ENCODE results near the gene CMTM6. TPM values are rescaled to one million over a fixed set of nuclear protein-coding genes. Genes with fewer than 3 reads are reported as not detected.
A peak's percentile ranks its signal among the peaks of the same experiment; 100 is the strongest.
"Not testable (repeated sequence)": the region's sequence is repeated elsewhere in the genome, so short reads cannot be mapped to it uniquely, and the experiment has no call there.

CMTM6 gene
- polyA plus RNA-seq, 3 donors from 2014 or later, result 92.6 to 153 (median 114) TPM

DNA sequence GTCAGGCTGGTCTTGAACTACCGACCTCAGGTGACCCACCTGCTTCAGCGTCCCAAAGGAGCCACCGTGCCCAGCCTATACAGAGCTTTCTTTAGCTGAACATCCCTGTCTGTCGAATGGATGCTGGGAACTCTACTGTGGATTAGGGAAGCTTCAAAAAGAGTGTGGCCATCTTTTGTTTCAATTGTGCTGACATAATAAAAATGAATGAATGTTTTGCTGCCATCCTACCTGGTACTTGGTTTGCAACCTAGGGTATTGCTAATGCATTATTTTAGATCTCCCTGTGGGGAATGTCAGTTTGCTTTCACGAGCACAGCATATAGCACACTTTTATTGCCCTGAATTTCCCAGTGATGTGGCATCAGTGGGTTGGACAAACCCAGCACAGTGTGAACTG lies 32.3 kb downstream of the CMTM6 start:
- no peak overlapping the region for H3K4me3 Mint-ChIP-seq
- H3K27ac Mint-ChIP-seq, result peak overlapping the region in 2 of 6 donors; percentile 30 to 51
- H3K4me1 Mint-ChIP-seq, result peaks cover 4 to 6% of the 10 kb centered on the region in 2 donors
- H3K36me3 Mint-ChIP-seq, result peaks cover 4 to 17% (median 5%) of the 10 kb centered on the region in 3 donors
- H3K9me3 Mint-ChIP-seq, result no peaks in the 10 kb centered on the region
- DNase-seq, result no peak
- H3K27me3 Mint-ChIP-seq (ENCODE audit: low read depth in 3 of 3), result peaks cover 0 to 2% (median 0%) of the 10 kb centered on the region in 3 donors

DNA sequence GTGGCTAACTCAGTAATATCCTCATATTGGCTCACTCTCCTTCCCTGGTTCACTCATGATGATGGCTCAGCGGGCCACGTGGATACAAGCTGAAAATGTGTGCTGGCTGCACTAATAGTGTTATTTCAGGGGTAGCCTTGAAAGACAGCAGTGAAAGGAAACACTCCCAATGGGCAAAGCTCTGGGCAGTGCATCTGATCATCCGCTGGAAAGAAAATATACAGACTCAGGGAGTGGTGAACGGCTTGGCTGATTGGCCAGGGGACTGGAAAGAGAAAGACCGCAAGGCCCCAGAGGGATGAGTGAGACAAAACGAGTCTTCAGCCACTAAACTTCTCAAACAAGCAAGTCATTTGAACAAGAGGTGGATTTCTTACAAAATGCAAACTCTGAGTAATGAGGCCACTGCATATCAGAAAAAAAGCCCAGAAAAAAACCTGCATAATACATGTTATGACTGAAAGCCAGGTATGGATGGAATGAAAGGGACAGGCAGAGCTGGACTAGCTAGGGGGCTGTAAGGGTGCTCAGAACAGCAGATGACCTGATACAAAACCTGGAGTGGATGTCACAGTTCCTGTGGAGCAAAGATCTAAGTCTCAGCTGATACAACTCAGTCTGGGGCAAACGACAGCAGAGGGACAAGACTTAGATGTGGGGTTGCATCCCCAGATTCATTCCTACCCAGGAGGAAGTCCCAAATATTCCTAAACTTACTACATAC lies 33.3 kb downstream of the CMTM6 start:
- H3K27ac Mint-ChIP-seq, result peak overlapping the region in 3 of 6 donors; percentile 14 to 58 (median 50)
- no peak for DNase-seq
- H3K36me3 Mint-ChIP-seq, result peaks cover 0 to 13% (median 2%) of the 10 kb centered on the region in 3 donors
- H3K4me3 Mint-ChIP-seq, result peak overlapping the region in 1 of 5 donors; percentile 0
- peaks cover 4 to 6% of the 10 kb centered on the region in 2 donors for H3K4me1 Mint-ChIP-seq
- no peaks in the 10 kb centered on the region for H3K9me3 Mint-ChIP-seq
- peaks cover 0 to 2% (median 0%) of the 10 kb centered on the region in 3 donors for H3K27me3 Mint-ChIP-seq (ENCODE audit: low read depth in 3 of 3)

DNA sequence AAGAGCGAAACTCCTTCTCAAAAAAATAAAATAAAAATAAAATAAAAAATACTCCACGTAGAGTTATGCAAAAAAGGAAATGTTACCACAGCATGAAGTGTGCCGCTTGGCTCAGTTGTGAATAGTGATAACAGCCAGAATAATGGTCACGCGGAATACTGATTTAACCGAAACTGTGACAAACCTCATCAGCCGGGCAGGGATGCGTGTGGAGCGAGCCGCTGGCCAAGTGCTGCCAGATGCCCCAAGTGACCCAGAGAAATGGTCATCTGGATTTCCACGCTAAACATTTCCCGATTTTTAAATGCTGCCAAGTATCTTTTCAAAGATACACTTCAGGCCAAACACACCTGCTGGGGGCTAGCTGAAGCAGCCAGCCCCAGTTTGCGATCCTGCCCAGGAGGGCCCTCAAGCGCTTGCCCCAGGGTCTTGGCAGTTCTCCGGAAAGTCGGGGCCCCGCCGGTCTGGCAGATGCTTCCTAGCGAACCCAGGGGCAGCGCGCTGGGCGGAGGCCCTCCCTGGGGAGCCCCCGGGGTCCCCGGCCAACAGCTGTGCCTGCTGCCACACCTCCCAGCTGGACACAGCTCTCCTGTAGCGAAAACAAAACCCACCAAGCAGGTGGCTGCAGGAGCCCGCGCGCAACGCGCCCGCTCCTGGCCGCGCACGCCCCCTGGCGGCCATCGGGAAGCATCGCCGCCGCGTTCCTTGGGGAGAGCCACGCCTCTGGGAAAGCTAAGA lies 35.1 kb downstream of the CMTM6 start:
- peaks cover 0 to under 1% (median 0%) of the 10 kb centered on the region in 3 donors for H3K36me3 Mint-ChIP-seq

DNA sequence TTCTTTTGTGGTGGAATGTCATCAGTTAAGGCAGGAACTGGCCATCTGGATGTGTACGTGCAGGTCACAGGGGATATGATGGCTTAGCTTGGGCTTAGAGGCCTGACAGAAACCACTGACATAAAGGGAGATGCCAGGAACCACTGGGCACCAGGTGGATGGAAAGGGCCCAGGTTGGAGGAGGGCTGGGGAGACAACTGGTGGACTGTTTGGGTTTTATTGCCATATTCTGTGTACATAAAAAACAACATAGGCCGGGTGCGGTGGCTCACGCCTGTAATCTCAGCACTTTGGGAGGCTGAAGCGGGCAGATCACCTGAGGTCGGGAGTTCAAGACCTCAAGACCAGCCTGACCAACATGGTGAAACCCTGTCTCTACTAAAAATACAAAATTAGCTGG lies 35.8 kb downstream of the CMTM6 start:
- H3K36me3 Mint-ChIP-seq; H3K27ac Mint-ChIP-seq; DNase-seq; H3K27me3 Mint-ChIP-seq (ENCODE audit: low read depth in 3 of 3); H3K4me1 Mint-ChIP-seq; H3K9me3 Mint-ChIP-seq: not testable (repeated sequence)
- H3K4me3 Mint-ChIP-seq, result peak overlapping the region; percentile 26 to 64 (median 54)

More for the DNA sequence above, 35.1 kb downstream of the CMTM6 start:
- Mint-ChIP-seq H3K27me3 (ENCODE audit: low read depth in 3 of 3) (peaks cover 0 to 2% (median 0%) of the 10 kb centered on the region in 3 donors), H3K9me3 (no peaks in the 10 kb centered on the region), H3K4me1 (peaks cover 4 to 6% of the 10 kb centered on the region in 2 donors), H3K4me3 (peak overlapping the region in 4 of 5 donors; percentile 13 to 72 (median 40)), H3K27ac (no peak overlapping the region)
- peak; percentile 67 to 71 (median 70) for DNase-seq

DNA sequence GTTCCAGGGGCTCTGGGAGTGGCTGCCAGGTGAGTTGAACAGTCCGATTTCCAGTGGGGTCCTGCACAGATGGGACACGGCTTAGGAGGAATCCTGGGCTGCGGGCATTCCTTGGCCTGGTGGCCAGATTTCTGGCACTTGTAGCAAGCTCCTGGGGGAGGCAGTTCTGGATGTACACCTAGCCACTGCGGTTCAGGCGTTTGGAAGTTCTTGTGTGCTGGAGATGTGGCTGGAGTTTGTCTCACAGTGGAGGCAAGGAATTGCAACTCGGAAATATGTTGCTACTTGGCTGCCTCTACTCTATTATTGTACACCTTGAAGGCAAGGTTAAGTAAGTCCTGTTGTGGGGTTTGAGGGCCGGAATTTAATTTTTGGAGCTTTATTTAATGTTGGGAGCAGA lies 37.9 kb downstream of the CMTM6 start:
- not testable (repeated sequence) for H3K9me3 Mint-ChIP-seq; H3K4me3 Mint-ChIP-seq; H3K27ac Mint-ChIP-seq; DNase-seq; H3K36me3 Mint-ChIP-seq; H3K4me1 Mint-ChIP-seq; H3K27me3 Mint-ChIP-seq (ENCODE audit: low read depth in 3 of 3)

DNA sequence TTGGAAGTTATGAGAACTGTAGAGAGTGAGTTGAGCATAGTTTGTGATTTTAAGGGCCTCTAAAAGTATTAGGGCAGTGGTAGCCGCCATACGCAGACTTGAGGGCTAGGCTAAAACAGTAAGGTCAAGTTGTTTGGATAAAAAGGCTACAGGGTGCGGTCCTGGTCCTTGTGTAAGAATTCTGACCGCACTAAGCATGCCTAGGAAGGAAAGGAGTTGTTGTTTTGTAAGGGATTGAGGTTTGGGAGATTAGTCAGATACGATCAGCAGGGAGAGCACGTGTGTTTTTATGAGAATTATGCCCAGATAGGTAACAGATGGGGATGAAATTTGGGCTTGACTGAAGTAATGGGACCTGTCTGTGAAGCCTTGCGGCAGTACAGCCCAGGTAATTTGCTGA lies 39.2 kb downstream of the CMTM6 start:
- H3K9me3 Mint-ChIP-seq; H3K36me3 Mint-ChIP-seq; H3K4me1 Mint-ChIP-seq; DNase-seq; H3K27ac Mint-ChIP-seq; H3K27me3 Mint-ChIP-seq (ENCODE audit: low read depth in 3 of 3); H3K4me3 Mint-ChIP-seq: not testable (repeated sequence)

DNA sequence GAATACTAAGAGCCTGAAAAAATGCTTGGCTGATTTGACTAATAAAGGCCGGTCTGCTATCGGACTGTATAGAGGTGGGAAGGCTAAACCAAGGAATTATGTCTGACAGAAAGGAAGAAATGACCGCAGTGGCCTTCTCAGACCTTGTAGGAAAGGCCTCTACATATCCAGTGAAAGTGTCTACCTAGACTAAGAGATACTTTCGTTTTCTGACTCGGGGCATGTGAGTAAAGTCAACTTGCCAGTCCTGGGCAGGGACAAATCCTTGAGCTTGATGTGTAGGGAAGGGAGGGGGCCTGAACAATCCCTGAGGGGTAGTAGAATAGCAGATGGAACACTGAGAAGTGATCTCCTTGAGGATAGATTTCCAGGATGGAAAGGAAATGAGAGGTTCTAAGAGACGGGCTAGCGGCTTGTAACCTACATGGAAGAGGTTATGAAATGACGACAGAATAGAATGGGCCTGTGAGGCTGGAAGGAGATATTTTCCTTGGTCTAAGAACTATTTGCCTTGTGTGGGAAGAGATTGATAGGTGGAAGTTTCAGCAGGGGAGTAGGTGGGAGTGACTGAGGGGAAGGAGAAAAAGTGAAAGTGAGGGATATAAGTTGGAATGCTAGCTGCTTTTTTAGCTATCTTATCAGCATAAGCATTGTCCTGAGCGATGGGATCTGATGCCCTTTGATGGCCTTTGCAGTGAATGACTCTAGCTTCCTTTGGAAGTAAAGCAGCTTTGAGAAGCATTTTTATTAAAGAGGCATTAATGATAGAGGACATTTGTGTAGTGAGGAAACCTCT lies 40.3 kb downstream of the CMTM6 start:
- H3K9me3 Mint-ChIP-seq; H3K36me3 Mint-ChIP-seq; H3K27me3 Mint-ChIP-seq (ENCODE audit: low read depth in 3 of 3); H3K27ac Mint-ChIP-seq; H3K4me3 Mint-ChIP-seq; DNase-seq: not testable (repeated sequence)
- peaks cover 12% of the 10 kb centered on the region in 2 donors for H3K4me1 Mint-ChIP-seq

DNA sequence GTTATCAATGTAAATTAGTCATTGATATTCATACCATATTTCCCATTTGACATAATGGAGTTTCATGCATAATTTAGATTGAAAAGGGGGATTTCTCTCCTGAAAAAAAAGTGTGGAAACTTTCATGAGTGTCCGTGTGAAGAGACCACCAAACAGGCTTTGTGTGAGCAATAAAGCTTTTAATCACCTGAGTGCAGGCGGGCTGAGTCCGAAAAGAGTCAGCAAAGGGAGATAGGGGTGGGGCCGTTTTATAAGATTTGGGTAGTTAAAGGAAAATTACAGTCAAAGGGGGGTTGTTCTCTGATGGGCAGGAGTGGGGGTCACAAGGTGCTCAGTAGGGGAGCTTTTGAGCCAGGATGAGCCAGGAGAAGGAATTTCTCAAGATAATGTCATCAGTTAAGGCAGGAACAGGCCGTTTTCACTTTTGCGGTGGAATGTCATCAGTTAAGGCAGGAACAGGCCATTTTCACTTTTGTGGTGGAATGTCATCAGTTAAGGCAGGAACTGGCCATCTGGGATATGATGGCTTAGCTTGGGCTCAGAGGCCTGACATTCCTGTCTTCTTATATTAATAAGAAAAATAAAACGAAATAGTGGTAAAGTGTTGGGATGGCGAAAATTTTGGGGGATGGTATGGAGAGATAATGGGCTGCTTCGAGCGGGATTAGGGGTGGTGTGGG lies 41.7 kb downstream of the CMTM6 start:
- not testable (repeated sequence) for H3K36me3 Mint-ChIP-seq; H3K9me3 Mint-ChIP-seq; H3K27me3 Mint-ChIP-seq (ENCODE audit: low read depth in 3 of 3); DNase-seq
- Mint-ChIP-seq H3K4me3 (peak overlapping the region; percentile 79 to 89 (median 83)), H3K27ac (peak overlapping the region in 3 of 6 donors; percentile 91 to 95 (median 94)), H3K4me1 (peaks cover 12 to 15% of the 10 kb centered on the region in 2 donors)

DNA sequence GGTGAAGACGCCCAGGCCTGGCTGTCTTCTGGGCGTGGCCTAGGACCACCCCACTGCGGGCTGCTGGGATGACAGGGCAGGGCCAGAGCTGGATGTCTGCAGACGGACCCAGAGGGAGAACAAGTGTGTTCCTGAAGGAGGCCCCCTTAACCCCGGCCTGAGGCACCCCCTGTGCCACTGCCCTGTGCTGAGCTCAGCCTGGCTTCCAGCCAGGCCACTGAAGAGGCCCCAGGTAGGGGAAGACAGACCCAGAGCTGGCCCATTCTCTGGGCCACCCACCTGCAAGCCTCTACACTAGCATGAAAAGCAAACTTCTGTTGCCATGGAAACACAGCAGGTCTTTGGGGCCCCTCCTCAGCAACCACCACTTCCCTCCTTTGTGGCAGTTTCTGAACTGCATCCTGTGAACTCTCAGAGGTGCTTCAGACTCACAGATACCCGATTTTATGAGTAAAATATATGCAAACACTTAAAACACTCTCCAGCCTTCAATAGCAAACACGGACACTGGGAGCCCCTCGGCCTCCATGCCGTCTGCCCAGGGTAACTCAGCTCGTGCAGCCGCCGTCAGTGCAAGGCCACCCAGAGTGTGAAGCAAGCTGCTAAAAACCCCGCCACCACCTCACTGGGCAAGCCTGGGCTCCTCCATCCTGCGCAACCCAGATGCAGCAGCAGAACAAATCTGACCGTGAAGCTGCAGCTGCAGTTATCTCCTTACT lies 42.5 kb downstream of the CMTM6 start:
- peak overlapping the region; percentile 79 to 89 (median 83) for H3K4me3 Mint-ChIP-seq
- H3K27me3 Mint-ChIP-seq (ENCODE audit: low read depth in 3 of 3), result peaks cover 2 to 6% (median 4%) of the 10 kb centered on the region in 3 donors
- peaks cover 0 to 4% (median 3%) of the 10 kb centered on the region in 3 donors for H3K36me3 Mint-ChIP-seq
- no peaks in the 10 kb centered on the region for H3K9me3 Mint-ChIP-seq
- peak; percentile 76 to 83 (median 82) for DNase-seq
- peaks cover 12 to 17% of the 10 kb centered on the region in 2 donors for H3K4me1 Mint-ChIP-seq
- peak overlapping the region in 3 of 6 donors; percentile 91 to 95 (median 94) for H3K27ac Mint-ChIP-seq

DNA sequence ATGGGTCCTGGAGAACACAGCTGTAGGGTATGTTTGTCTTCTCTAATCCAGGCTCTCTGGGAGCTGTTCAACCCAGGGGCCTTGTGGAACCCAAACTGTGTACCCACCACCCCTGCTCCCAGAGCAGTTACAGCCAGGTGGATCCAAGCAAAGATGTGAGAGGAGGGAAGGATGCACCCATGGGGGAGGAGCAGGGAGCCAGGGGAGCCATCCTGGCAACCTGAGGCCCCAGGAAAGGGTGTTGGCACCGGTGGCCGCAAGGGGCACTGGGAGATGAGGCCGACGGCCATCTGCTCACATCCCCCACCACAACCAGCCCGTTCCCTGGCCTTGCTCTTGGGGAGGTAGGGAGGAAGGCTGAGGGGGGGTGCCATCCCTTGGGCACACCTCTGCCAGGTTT lies 43.2 kb downstream of the CMTM6 start:
- H3K27me3 Mint-ChIP-seq (ENCODE audit: low read depth in 3 of 3), result peaks cover 2 to 6% (median 4%) of the 10 kb centered on the region in 3 donors
- peak overlapping the region in 4 of 6 donors; percentile 73 to 95 (median 92) for H3K27ac Mint-ChIP-seq
- no peak for DNase-seq
- peak overlapping the region in 4 of 5 donors; percentile 48 to 89 (median 85) for H3K4me3 Mint-ChIP-seq
- H3K9me3 Mint-ChIP-seq, result no peaks in the 10 kb centered on the region
- H3K36me3 Mint-ChIP-seq, result peaks cover 4 to 11% (median 7%) of the 10 kb centered on the region in 3 donors
- H3K4me1 Mint-ChIP-seq, result peaks cover 12 to 17% of the 10 kb centered on the region in 2 donors

DNA sequence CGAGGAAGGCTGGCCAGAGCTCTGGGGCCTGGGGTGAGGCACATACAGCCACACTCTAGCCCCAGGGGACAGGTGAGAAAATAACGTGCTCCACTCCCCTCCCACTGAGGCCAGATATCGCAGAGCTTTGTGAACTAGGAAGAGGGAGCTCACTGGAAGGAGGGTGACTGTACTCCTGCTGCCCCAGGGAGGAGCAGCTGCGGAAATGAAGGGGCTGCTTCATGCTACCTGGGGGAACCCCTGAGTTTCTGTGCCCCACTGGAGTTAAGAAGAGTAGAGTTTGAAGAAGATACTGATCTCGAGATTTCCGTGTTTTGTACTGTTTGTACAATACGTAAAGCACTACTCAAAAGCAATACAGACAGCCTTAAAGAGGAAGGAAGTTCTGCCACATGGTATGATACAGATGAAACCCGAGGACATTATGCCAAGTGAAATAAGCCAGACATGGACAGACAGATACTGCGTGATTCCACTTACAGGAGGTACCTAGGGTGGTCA lies 44.6 kb downstream of the CMTM6 start:
- peaks cover 4 to 13% (median 12%) of the 10 kb centered on the region in 3 donors for H3K36me3 Mint-ChIP-seq
- peak overlapping the region; percentile 85 to 100 (median 92) for H3K27ac Mint-ChIP-seq
- no peaks in the 10 kb centered on the region for H3K9me3 Mint-ChIP-seq
- peak; percentile 22 to 38 (median 36) for DNase-seq
- peaks cover 2 to 6% (median 4%) of the 10 kb centered on the region in 3 donors for H3K27me3 Mint-ChIP-seq (ENCODE audit: low read depth in 3 of 3)
- peaks cover 12 to 17% of the 10 kb centered on the region in 2 donors for H3K4me1 Mint-ChIP-seq
- peak overlapping the region; percentile 63 to 87 (median 77) for H3K4me3 Mint-ChIP-seq

DNA sequence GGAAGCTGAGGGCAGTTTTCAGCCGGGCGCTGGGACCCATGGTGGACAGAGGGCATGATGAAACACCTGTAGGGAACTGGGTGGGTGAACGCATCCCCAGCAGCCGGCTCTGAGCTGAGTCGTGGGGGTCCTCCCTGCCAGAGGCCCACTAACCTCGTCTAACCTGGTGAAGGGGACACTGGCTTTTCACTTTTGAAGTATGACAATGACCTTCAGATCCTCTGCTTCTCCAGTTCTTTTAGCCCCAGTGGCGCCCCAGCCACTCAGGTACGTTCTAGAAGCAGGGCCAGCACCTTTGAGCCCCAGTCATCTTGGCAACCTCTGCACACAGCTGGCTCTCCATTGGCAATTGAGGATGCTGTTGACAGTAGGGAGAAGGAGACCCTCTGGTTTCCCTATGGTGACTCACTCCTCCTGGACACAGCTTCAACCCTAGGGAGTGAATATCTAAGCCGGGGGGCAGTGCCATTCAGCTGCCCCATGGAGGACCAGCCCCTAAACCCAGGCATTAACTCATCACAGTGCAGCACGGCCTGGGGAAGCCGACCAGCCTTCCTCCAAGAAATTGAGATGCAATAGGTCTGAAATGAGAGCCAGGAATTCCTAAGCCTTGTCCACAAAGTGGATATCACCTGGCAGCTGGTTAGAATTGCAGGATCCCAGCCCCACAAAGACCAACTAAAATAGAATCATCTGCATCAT lies 46.1 kb downstream of the CMTM6 start:
- Mint-ChIP-seq H3K36me3 (peaks cover 4 to 16% (median 12%) of the 10 kb centered on the region in 3 donors), H3K4me1 (peaks cover 12 to 17% of the 10 kb centered on the region in 2 donors), H3K9me3 (no peaks in the 10 kb centered on the region), H3K27me3 (ENCODE audit: low read depth in 3 of 3) (peaks cover 2 to 6% (median 4%) of the 10 kb centered on the region in 3 donors), H3K4me3 (no peak overlapping the region), H3K27ac (peak overlapping the region in 1 of 6 donors; percentile 71)
- DNase-seq, result no peak
